SK-N-SH (cell line): Measurements from ENCODE around the gene CAMSAP1. TPM values are rescaled to one million over a fixed set of nuclear protein-coding genes. Genes with fewer than 3 reads are reported as not detected.

Source experiments
- CTCF ChIA-PET: fragments of 300-600, 350-600 bp; formaldehyde crosslinking; extraction: SDS; loops from one replicate; lab custom pipeline; 2021; lab: Yijun Ruan, JAX
- POLR2A ChIA-PET: fragments of 350-600 bp; sonication (Branson Sonifier 250); formaldehyde crosslinking; extraction: SDS; loops from one replicate; lab custom pipeline; 2020; ENCODE audit warnings: antibody characterized with exemption, inconsistent platforms; lab: Yijun Ruan, JAX
- DNase-seq: peaks from one replicate; pipeline ENCODE4 v3.0.0; 2012
- H2AFZ ChIP-seq: fragments of 200-600 bp; sonication (generic); 2 replicates; pipeline ENCODE4 v1.8.1; 2016; ENCODE audit warnings: antibody characterized with exemption, mild to moderate bottlenecking, low read depth
- H3F3A ChIP-seq: fragments of 200-600 bp; sonication (generic); replicated peaks from 2 replicates; pipeline ENCODE3; 2016; ENCODE audit warnings: antibody characterized with exemption, mild to moderate bottlenecking; ENCODE audit not compliant: insufficient read depth
- H3K27ac ChIP-seq, 2 experiments: fragments of 200-500 bp in 1 of 2; fragments of 200-600 bp in 1 of 2; sonication (Bioruptor generic) in 1 of 2; sonication (generic), shearing (Covaris generic) in 1 of 2; 2 replicates each; pipeline versions ENCODE4 v1.5.1 to v1.6.1; 2014 to 2016; ENCODE audit warnings: low read depth in 2 of 2, inconsistent platforms in 1 of 2, low read length in 1 of 2, mild to moderate bottlenecking in 1 of 2, mixed read lengths in 1 of 2
- H3K27me3 ChIP-seq: fragments of 200-600 bp; sonication (generic), shearing (Covaris generic); 2 replicates; pipeline ENCODE4 v1.6.1; 2016; ENCODE audit warnings: mixed run types; ENCODE audit not compliant: insufficient read depth
- H3K36me3 ChIP-seq, 2 experiments: fragments of 200-500 bp in 1 of 2; fragments of 200-600 bp in 1 of 2; sonication (Bioruptor generic) in 1 of 2; sonication (generic) in 1 of 2; replicated peaks in 1 of 2; 2 replicates each; pipeline versions ENCODE3 to v1.5.1; 2014 to 2016; ENCODE audit warnings: low read length in 1 of 2, mild to moderate bottlenecking in 1 of 2; ENCODE audit not compliant: insufficient read depth in 2 of 2, control insufficient read depth in 1 of 2
- H3K4me1 ChIP-seq, 2 experiments: fragments of 200-500 bp in 1 of 2; fragments of 200-600 bp in 1 of 2; sonication (Bioruptor generic) in 1 of 2; sonication (generic), shearing (Covaris generic) in 1 of 2; 2 replicates each; pipeline versions ENCODE4 v1.5.1 to v1.6.1; 2014 to 2016; ENCODE audit warnings: low read depth in 1 of 2, low read length in 1 of 2, mixed run types in 1 of 2; ENCODE audit not compliant: insufficient read depth in 2 of 2, control insufficient read depth in 1 of 2
- H3K4me2 ChIP-seq: fragments of 200-600 bp; sonication (generic), shearing (Covaris generic); 2 replicates; pipeline ENCODE4 v1.6.1; 2017; ENCODE audit warnings: mixed run types
- H3K4me3 ChIP-seq, 2 experiments: fragments of 200-500 bp in 1 of 2; fragments of 200-600 bp in 1 of 2; sonication (Bioruptor generic) in 1 of 2; sonication (generic), shearing (Covaris generic) in 1 of 2; 2 replicates each; pipeline versions ENCODE4 v1.5.1 to v1.8.1; 2014 to 2016; ENCODE audit warnings: low read depth in 2 of 2, inconsistent platforms in 1 of 2, low read length in 1 of 2, mild to moderate bottlenecking in 1 of 2, mixed read lengths in 1 of 2, moderate library complexity in 1 of 2
- H3K79me2 ChIP-seq: fragments of 200-600 bp; sonication (generic); 2 replicates; pipeline ENCODE4 v1.8.1; 2017; ENCODE audit warnings: mild to moderate bottlenecking; ENCODE audit not compliant: insufficient read depth
- H3K9ac ChIP-seq: fragments of 200-600 bp; sonication (generic); 2 replicates; pipeline ENCODE4 v1.6.1; 2017; ENCODE audit warnings: mixed run types
- H3K9me2 ChIP-seq: fragments of 200-600 bp; sonication (generic); 2 replicates; pipeline ENCODE4 v1.6.1; 2017; ENCODE audit warnings: mixed run types
- H3K9me3 ChIP-seq: fragments of 200-600 bp; sonication (generic); 2 replicates; pipeline ENCODE4 v1.6.1; 2017; ENCODE audit warnings: mixed run types, mild to moderate bottlenecking, moderate library complexity
- H4K20me1 ChIP-seq: fragments of 200-600 bp; sonication (generic); 2 replicates; pipeline ENCODE4 v1.6.1; 2017; ENCODE audit warnings: mild to moderate bottlenecking, mixed run types; ENCODE audit not compliant: insufficient read depth
- CHD2 ChIP-seq: fragments of 150-350 bp; IDR thresholded peaks from 2 replicates; pipeline ENCODE4 v1.6.1; 2018; ENCODE audit warnings: low read length; ENCODE audit not compliant: partially characterized antibody
- ELF1 ChIP-seq: IDR thresholded peaks from 2 replicates; pipeline ENCODE4 v1.4.0; 2012
- EP300 ChIP-seq, 2 experiments: IDR thresholded peaks; 2 replicates each; pipeline versions ENCODE4 v1.4.0 to v1.6.1; 2012; ENCODE audit warnings: borderline replicate concordance in 1 of 2, low read depth in 1 of 2, low read length in 1 of 2
- GATA2 ChIP-seq: sonication (generic); formaldehyde crosslinking; IDR thresholded peaks from 2 replicates; pipeline ENCODE4 v1.5.0; 2020; ENCODE audit warnings: mild to moderate bottlenecking, missing genetic modification reagents
- MEF2A ChIP-seq: IDR thresholded peaks from 2 replicates; pipeline ENCODE4 v1.4.0; 2012; ENCODE audit warnings: low read depth, borderline replicate concordance
- NFIC ChIP-seq: IDR thresholded peaks from 2 replicates; pipeline ENCODE4 v1.4.0; 2012; ENCODE audit warnings: borderline replicate concordance
- POLR2AphosphoS5 ChIP-seq: IDR thresholded peaks from 2 replicates; pipeline ENCODE4 v1.6.1; 2012; ENCODE audit warnings: low read depth, low read length
- RCOR1 ChIP-seq: fragments of 150-350 bp; IDR thresholded peaks from 2 replicates; pipeline ENCODE4 v1.6.1; 2017; ENCODE audit warnings: antibody characterized with exemption, low read length
- TEAD4 ChIP-seq: IDR thresholded peaks from 2 replicates; pipeline ENCODE4 v1.4.0; 2012; ENCODE audit warnings: mild to moderate bottlenecking, borderline replicate concordance; ENCODE audit not compliant: insufficient read depth
- WGBS: methylation state at CpG from one replicate; pipeline ENCODE4 v1.1.6; 2017; ENCODE audit warnings: low lambda C conversion rate; 5-methylcytosine and 5-hydroxymethylcytosine counted together
- polyA plus RNA-seq, 3 experiments: library from polyadenylated mRNA; depleted of rRNA; stranded (reverse); fragments of >200 nt; gene quantifications; 2 replicates each; pipeline ENCODE4 v1.2.3, GENCODE V29; 2012
- TF ChIP-seq, protein P1 (sequence below): fragments of 200-600 bp; sonication (generic); IDR thresholded peaks from 2 replicates; pipeline ENCODE4 v1.6.1; 2017; ENCODE audit warnings: antibody characterized with exemption, mild to moderate bottlenecking, moderate library complexity
- TF ChIP-seq, protein P2 (sequence below): fragments of 150-350 bp; IDR thresholded peaks from 2 replicates; pipeline ENCODE4 v1.6.1; 2017; ENCODE audit warnings: antibody characterized with exemption, low read length, low read depth, borderline replicate concordance
- TF ChIP-seq, protein P3 (sequence below): IDR thresholded peaks from 2 replicates; pipeline ENCODE4 v1.4.0; 2012; ENCODE audit warnings: low read depth, borderline replicate concordance
- TF ChIP-seq, protein P4 (sequence below): fragments of 150-350 bp; IDR thresholded peaks from 2 replicates; pipeline ENCODE4 v1.6.1; 2016; ENCODE audit warnings: mild to moderate bottlenecking, low read depth, low read length

Gene CAMSAP1
- polyA plus RNA-seq, 1 of the 3 experiments (the other 2 are of a cell fraction), result 8.9 TPM

DNA sequence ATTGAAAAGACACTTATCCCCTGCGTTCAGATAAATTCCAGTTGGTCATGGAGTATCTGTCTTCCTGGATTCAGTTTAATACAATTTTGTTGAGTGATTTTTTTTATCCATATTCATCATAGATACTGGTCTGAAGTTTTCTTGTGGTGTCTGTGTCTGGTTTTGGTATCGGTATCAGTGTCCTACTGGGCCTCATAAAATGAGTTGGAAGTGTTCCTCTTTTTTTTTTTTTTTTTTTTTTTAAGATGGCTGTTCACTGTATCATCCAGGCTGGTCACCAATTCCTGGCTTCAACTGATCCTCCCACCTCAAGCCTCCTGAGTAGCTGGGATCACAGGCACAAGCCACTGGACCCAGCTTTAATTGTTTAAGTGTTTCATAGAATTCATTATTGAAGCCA, 2.9 kb upstream of the CAMSAP1 start:
- Histone ChIP-seq H3K27ac (no peak overlapping the region), H3K4me3 (no peak overlapping the region), H4K20me1 (peaks cover 12% of the 10 kb centered on the region), H3K36me3 (peaks cover 24 to 44% of the 10 kb centered on the region in 2 experiments), H3K27me3 (no peaks in the 10 kb centered on the region), H3K4me2 (no peak overlapping the region), H3K9me2 (no peaks in the 10 kb centered on the region), H2AFZ (no peak overlapping the region), H3K4me1 (peaks cover 13 to 16% of the 10 kb centered on the region in 2 experiments; a peak in 3 of 4 replicates), H3K9me3 (peaks cover 4% of the 10 kb centered on the region; the same call in 1 of the 2 replicates), H3K9ac (no peak overlapping the region), H3F3A (peaks cover 7% of the 10 kb centered on the region), H3K79me2 (peaks cover 61% of the 10 kb centered on the region)
- CTCF ChIA-PET, result no interaction called here
- 92% methylated on average over 2 of the region's 2 CpGs for WGBS
- no peak for TF ChIP-seq ELF1
- TF ChIP-seq, protein P1, sequence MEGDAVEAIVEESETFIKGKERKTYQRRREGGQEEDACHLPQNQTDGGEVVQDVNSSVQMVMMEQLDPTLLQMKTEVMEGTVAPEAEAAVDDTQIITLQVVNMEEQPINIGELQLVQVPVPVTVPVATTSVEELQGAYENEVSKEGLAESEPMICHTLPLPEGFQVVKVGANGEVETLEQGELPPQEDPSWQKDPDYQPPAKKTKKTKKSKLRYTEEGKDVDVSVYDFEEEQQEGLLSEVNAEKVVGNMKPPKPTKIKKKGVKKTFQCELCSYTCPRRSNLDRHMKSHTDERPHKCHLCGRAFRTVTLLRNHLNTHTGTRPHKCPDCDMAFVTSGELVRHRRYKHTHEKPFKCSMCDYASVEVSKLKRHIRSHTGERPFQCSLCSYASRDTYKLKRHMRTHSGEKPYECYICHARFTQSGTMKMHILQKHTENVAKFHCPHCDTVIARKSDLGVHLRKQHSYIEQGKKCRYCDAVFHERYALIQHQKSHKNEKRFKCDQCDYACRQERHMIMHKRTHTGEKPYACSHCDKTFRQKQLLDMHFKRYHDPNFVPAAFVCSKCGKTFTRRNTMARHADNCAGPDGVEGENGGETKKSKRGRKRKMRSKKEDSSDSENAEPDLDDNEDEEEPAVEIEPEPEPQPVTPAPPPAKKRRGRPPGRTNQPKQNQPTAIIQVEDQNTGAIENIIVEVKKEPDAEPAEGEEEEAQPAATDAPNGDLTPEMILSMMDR, result no peak
- TF ChIP-seq, protein P2, sequence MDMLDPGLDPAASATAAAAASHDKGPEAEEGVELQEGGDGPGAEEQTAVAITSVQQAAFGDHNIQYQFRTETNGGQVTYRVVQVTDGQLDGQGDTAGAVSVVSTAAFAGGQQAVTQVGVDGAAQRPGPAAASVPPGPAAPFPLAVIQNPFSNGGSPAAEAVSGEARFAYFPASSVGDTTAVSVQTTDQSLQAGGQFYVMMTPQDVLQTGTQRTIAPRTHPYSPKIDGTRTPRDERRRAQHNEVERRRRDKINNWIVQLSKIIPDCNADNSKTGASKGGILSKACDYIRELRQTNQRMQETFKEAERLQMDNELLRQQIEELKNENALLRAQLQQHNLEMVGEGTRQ, result no peak
- TF ChIP-seq EP300 (IDR thresholded peaks at IDR 0.05; ENCODE audit: borderline replicate concordance in 1 of 2, low read depth in 1 of 2, low read length in 1 of 2), result no peak
- no peak for TF ChIP-seq MEF2A
- TF ChIP-seq TEAD4, result no peak
- TF ChIP-seq POLR2AphosphoS5, result no peak
- no peak for TF ChIP-seq RCOR1
- TF ChIP-seq NFIC, result no peak
- TF ChIP-seq, protein P3, sequence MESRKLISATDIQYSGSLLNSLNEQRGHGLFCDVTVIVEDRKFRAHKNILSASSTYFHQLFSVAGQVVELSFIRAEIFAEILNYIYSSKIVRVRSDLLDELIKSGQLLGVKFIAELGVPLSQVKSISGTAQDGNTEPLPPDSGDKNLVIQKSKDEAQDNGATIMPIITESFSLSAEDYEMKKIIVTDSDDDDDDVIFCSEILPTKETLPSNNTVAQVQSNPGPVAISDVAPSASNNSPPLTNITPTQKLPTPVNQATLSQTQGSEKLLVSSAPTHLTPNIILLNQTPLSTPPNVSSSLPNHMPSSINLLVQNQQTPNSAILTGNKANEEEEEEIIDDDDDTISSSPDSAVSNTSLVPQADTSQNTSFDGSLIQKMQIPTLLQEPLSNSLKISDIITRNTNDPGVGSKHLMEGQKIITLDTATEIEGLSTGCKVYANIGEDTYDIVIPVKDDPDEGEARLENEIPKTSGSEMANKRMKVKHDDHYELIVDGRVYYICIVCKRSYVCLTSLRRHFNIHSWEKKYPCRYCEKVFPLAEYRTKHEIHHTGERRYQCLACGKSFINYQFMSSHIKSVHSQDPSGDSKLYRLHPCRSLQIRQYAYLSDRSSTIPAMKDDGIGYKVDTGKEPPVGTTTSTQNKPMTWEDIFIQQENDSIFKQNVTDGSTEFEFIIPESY, result no peak
- TF ChIP-seq GATA2 (CRISPR knock-in tag), result no peak
- no peak for TF ChIP-seq CHD2
- TF ChIP-seq, protein P4, sequence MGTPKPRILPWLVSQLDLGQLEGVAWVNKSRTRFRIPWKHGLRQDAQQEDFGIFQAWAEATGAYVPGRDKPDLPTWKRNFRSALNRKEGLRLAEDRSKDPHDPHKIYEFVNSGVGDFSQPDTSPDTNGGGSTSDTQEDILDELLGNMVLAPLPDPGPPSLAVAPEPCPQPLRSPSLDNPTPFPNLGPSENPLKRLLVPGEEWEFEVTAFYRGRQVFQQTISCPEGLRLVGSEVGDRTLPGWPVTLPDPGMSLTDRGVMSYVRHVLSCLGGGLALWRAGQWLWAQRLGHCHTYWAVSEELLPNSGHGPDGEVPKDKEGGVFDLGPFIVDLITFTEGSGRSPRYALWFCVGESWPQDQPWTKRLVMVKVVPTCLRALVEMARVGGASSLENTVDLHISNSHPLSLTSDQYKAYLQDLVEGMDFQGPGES, result no peak
- DNase-seq, result no peak
- POLR2A ChIA-PET, result no interaction called here
